HepG2 (cell line): ENCODE measurements around the gene PLLP.

Experiments
- CREM ChIP-seq, 2 experiments: sonication (generic) in 1 of 2; formaldehyde crosslinking in 1 of 2; IDR thresholded peaks; 2 replicates each; pipeline versions ENCODE4 v1.4.0 to v1.6.1; 2016 to 2020; ENCODE audit warnings: antibody characterized with exemption in 1 of 2, mild to moderate bottlenecking in 1 of 2, missing genetic modification reagents in 1 of 2
- ESRRA ChIP-seq: sonication (generic); formaldehyde crosslinking; IDR thresholded peaks from 2 replicates; pipeline ENCODE4 v1.5.1; 2020; ENCODE audit warnings: mild to moderate bottlenecking, low read depth, missing genetic modification reagents
- EZH2 ChIP-seq: conservative IDR thresholded peaks from 2 replicates; pipeline ENCODE4 v1.6.1; 2012; ENCODE audit warnings: mild to moderate bottlenecking, low read depth, low read length, moderate library complexity
- MAZ ChIP-seq, 2 experiments: sonication (generic) in 1 of 2; formaldehyde crosslinking in 1 of 2; IDR thresholded peaks; 2 replicates each; pipeline versions ENCODE4 v1.5.0 to v1.6.1; 2012 to 2020; ENCODE audit warnings: low read depth in 2 of 2, mild to moderate bottlenecking in 2 of 2, borderline replicate concordance in 1 of 2, improper control_type of control experiment in 1 of 2, low read length in 1 of 2, missing genetic modification reagents in 1 of 2, moderate library complexity in 1 of 2
- MYC ChIP-seq: sonication (generic); formaldehyde crosslinking; IDR thresholded peaks from 2 replicates; pipeline ENCODE4 v1.9.0; 2021; ENCODE audit warnings: missing genetic modification reagents, borderline replicate concordance
- PAF1 ChIP-seq: IDR thresholded peaks from 2 replicates; pipeline ENCODE4 v1.6.1; 2016; ENCODE audit warnings: missing genetic modification reagents, missing compliant biosample characterization
- TARDBP ChIP-seq: sonication (generic); formaldehyde crosslinking; IDR thresholded peaks from 2 replicates; pipeline ENCODE4 v1.8.0; 2022; ENCODE audit warnings: mild to moderate bottlenecking, missing genetic modification reagents
- ZBTB40 ChIP-seq, 2 experiments: fragments of 450-650 bp in 1 of 2; sonication (generic) in 1 of 2; formaldehyde crosslinking in 1 of 2; IDR thresholded peaks; 2 replicates each; pipeline versions ENCODE4 v1.6.1 to v1.8.0; 2016 to 2022; ENCODE audit warnings: antibody characterized with exemption in 1 of 2, mild to moderate bottlenecking in 1 of 2, missing genetic modification reagents in 1 of 2
- ZNF234 ChIP-seq: sonication (generic); formaldehyde crosslinking; conservative IDR thresholded peaks from 2 replicates; pipeline ENCODE4 v1.5.1; 2020; ENCODE audit warnings: mild to moderate bottlenecking, missing genetic modification reagents
- ZNF792 ChIP-seq: IDR thresholded peaks from 2 replicates; pipeline ENCODE4 v1.6.1; 2016
- ZSCAN30 ChIP-seq: sonication (generic); formaldehyde crosslinking; IDR thresholded peaks from 2 replicates; pipeline ENCODE4 v1.5.0; 2020; ENCODE audit warnings: mild to moderate bottlenecking, missing genetic modification reagents
- TF ChIP-seq, protein P1 (sequence below): sonication (generic); formaldehyde crosslinking; IDR thresholded peaks from 2 replicates; pipeline ENCODE4 v1.5.0; 2020; ENCODE audit warnings: mild to moderate bottlenecking, missing genetic modification reagents, moderate library complexity

DNA sequence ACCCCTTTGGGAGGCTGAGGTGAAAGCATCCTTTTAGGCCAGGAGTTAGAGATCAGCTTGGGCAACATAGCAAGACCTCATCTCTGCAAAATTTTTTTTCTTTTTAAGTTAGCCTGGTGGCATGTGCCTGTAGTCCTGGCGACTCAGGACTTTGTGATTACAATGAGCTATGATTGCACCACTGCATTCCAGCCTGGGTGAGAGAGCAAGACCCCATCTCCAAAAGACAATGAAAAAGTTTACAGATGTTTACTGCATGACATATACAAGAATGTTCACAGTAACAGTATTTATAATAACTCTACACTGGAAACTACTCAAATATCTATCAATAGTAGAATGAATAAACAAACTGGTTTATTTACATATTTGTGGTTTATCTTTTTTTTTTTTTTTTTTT, 41.0 kb upstream of the PLLP start:
- TF ChIP-seq CREM (IDR thresholded peaks at IDR 0.05) (no peak), CREM (CRISPR knock-in tag; IDR thresholded peaks at IDR 0.05) (no peak), PAF1 (no peak), MYC (CRISPR knock-in tag) (no peak), ESRRA (CRISPR knock-in tag) (no peak), TARDBP (CRISPR knock-in tag) (no peak), ZNF234 (CRISPR knock-in tag) (no peak), ZSCAN30 (CRISPR knock-in tag) (no peak), ZBTB40 (IDR thresholded peaks at IDR 0.05) (no peak), ZBTB40 (CRISPR knock-in tag; IDR thresholded peaks at IDR 0.05) (no peak), ZNF792 (CRISPR knock-in tag) (no peak), MAZ (IDR thresholded peaks at IDR 0.05; ENCODE audit: borderline replicate concordance, low read depth, low read length) (no peak), MAZ (CRISPR knock-in tag; IDR thresholded peaks at IDR 0.05; ENCODE audit: low read depth) (no peak), EZH2 (no peak)
- TF ChIP-seq, protein P1, sequence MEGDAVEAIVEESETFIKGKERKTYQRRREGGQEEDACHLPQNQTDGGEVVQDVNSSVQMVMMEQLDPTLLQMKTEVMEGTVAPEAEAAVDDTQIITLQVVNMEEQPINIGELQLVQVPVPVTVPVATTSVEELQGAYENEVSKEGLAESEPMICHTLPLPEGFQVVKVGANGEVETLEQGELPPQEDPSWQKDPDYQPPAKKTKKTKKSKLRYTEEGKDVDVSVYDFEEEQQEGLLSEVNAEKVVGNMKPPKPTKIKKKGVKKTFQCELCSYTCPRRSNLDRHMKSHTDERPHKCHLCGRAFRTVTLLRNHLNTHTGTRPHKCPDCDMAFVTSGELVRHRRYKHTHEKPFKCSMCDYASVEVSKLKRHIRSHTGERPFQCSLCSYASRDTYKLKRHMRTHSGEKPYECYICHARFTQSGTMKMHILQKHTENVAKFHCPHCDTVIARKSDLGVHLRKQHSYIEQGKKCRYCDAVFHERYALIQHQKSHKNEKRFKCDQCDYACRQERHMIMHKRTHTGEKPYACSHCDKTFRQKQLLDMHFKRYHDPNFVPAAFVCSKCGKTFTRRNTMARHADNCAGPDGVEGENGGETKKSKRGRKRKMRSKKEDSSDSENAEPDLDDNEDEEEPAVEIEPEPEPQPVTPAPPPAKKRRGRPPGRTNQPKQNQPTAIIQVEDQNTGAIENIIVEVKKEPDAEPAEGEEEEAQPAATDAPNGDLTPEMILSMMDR (CRISPR knock-in tag): no peak
